Astrocyte of the cerebellum (primary cell): ENCODE data around the gene TRIM9.
A peak's percentile ranks its signal among the peaks of the same experiment; 100 is the strongest.

Experiments used
- DNase-seq: peaks from one replicate; pipeline ENCODE4 v3.0.0-alpha.2; 2011; ENCODE audit warnings: low read depth
- H3K4me3 ChIP-seq: 2 replicates; pipeline ENCODE4 v1.5.1; 2011; ENCODE audit warnings: mild to moderate bottlenecking, low read depth, low read length, moderate library complexity
- CTCF ChIP-seq: IDR thresholded peaks from 2 replicates; pipeline ENCODE4 v1.5.1; 2012; ENCODE audit warnings: low read length, low read depth, moderate library complexity, mild to moderate bottlenecking; ENCODE audit errors: missing control alignments
- in situ Hi-C: cut with HindIII; loops from 2 replicates; pipeline ENCODE4 v1.10.0; 2017; ENCODE audit warnings: low sequenced_read_pairs

Gene TRIM9

DNA sequence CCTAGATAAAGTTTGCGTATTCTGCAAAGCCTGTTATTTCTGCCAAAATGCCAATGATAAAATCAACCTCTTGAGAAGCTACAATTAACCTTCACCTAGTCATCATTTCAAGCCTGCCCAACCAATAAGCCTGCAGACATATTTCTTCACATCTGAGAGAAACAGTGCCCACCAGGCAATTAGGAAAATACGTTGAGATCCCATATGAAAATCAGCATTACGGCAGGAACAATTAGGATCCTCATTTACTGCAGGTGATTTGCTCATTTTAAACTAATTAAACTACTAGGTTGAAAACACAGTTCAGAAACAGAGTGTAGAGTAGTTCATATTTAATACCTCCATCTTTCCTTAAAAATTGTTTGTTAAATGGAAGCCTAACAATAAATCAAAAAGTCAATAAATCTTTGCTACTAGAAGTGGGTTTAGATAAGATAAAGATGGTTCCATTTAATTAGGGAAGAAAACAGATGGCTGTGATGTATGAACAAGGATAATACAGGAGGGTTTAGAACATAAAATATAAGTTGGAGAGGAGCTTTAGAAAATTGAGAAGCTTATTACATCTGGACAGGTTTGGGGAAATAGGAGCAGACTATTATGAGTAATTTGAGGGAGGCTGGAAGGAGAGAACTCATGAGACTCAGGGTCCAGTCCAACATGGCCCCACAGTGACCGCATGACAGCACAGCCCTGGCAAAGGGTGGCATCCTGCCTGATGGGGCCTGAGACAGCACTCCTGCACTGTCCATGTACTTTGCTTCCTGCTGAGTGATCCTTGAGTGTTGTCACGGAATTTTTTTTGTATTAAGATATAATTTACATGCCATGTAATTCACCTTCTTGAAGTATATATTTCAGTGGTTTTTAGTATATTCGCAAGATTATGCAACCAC is 123.8 kb downstream of the TRIM9 start:
- in situ Hi-C loops, result loop anchor here (25.0 kb wide), 1 partner anchor 241 kb away; no protein-coding TSS in a partner anchor
- no peak for DNase-seq
- no peak for TF ChIP-seq CTCF
- no peak overlapping the region for H3K4me3 ChIP-seq

- no peak for DNase-seq
- in situ Hi-C loops, result loop anchor here (25.0 kb wide), 1 partner anchor 245 kb away; no protein-coding TSS in a partner anchor
- TF ChIP-seq CTCF, result no peak
- H3K4me3 ChIP-seq, result no peak overlapping the region
These were observed 127.1 kb downstream of the TRIM9 start for GRCh38 chr14:50967790-50968189.

DNA sequence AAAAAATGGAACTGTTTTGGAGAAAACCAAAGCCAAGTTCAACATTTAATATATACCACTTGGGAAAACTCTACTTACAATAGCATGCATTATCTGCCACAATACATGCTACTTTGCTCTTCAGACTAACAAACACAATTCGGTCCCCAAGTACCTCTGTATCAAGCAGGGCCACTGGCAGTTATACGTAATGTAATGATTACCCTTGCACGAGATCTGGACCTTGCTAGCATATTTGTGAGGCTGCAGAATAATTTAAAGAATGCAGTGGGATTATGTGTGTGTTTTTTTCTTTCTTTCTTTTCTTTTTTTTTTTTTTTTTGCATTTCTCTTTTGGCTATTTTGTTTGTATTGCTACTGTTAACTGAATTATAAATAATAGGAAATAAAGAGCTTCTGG is 127.8 kb downstream of the TRIM9 start:
- TF ChIP-seq CTCF, result no peak
- DNase-seq, result no peak
- in situ Hi-C loops, result loop anchor here (25.0 kb wide), 1 partner anchor 245 kb away; no protein-coding TSS in a partner anchor
- no peak overlapping the region for H3K4me3 ChIP-seq

DNA sequence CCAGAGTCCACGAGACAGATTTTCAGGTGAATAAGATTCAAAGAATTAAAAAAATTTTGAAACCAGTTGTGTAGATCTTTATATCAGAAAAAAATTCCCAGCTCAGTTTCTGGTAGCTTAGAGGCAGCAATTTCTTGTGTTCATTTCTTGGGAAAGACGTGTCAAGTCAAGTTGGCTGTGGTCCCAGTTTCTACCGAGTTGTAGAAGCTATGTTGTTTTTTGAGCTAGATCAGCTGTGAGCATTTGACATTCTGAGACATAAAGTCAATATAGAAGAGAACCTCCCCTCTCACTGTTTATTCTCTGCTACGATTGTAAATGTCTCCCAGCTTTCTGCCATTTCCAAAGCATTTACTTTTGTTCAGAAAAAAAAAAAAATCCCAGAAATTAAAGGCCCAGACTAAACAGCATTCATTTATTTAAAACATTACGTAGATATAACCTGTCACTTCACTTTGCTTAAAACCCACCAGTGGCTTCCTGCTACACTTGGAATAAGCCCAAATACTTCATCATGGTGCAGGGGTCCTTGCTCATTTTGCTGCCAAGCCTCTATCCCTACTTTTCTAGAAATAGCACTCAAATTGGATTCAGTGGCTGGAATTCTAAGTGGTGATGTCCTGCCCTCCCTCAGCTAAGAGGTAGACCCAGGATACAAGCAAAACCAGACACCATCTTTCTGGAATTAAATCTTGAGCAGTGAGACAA is 130.1 kb downstream of the TRIM9 start:
- no peak for TF ChIP-seq CTCF
- no peak overlapping the region for H3K4me3 ChIP-seq
- in situ Hi-C loops, result loop anchor here (25.0 kb wide), 1 partner anchor 247 kb away; no protein-coding TSS in a partner anchor
- DNase-seq, result peak; percentile 92

- no peak for DNase-seq
- no peak for TF ChIP-seq CTCF
- in situ Hi-C loops, result loop anchor here (25.0 kb wide), 1 partner anchor 248 kb away; no protein-coding TSS in a partner anchor
- no peak overlapping the region for H3K4me3 ChIP-seq
These were observed 131.0 kb downstream of the TRIM9 start for GRCh38 chr14:50963919-50964318.

DNA sequence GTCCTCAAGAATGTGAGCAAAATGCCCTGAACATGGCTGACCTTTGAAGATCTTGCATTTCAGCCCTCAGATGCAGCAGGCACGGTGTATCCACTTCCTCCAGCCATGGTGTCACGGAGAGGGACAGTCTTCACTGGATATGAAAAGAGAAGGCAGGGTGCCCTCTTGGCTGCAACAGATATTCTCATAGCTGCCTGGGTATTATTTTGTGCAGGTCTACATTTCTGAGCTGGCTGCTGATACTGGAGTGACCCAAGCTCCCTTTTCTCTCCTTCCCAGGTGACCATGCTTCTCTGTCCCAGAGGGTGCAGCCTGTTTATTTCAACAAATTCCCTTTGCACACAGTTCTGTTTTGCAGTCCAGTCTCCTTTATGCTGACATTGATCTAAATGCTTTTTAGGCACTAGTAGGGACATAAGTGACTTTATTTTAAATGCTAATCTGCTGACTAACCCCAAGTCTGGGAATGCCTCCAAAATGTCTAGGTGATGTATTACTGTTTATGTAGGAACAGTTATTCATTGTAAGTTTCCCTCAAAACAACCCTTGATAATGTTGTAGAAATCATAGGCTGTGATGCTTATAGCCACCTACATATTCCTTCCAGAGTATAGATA is 133.2 kb downstream of the TRIM9 start:
- peak; percentile 92 for DNase-seq
- in situ Hi-C loops, result loop anchor here (25.0 kb wide), 1 partner anchor 251 kb away; no protein-coding TSS in a partner anchor
- peak overlapping the region; percentile 6 for H3K4me3 ChIP-seq
- no peak for TF ChIP-seq CTCF
